Cardiac muscle cell (in vitro differentiated cells and primary cell): ENCODE results near the gene EVI2B. TPM values are rescaled to one million over a fixed set of nuclear protein-coding genes. Genes with fewer than 3 reads are reported as not detected.

Experiments used
- DNase-seq, 2 donors: peaks; one replicate each; pipeline versions ENCODE4 v3.0.0 to v3.0.0-alpha.2; 2010 to 2017; ENCODE audit warnings: low read depth in 1 of 2, low spot score in 1 of 2
- H3K27ac ChIP-seq: fragments of 200-600 bp; sonication (generic); 2 replicates; pipeline ENCODE4 v1.5.1; 2016
- H3K27me3 ChIP-seq: fragments of 200-600 bp; sonication (generic); 2 replicates; pipeline ENCODE4 v1.6.0; 2016; ENCODE audit warnings: control low read depth
- H3K36me3 ChIP-seq: fragments of 200-600 bp; sonication (generic); 2 replicates; pipeline ENCODE4 v1.5.1; 2016; ENCODE audit warnings: control low read depth
- H3K4me1 ChIP-seq: fragments of 200-600 bp; sonication (generic); 2 replicates; pipeline ENCODE4 v1.8.1; 2017; ENCODE audit warnings: low read depth, mild to moderate bottlenecking, mixed run types
- H3K4me3 ChIP-seq: fragments of 200-600 bp; sonication (generic); 2 replicates; pipeline ENCODE4 v1.5.1; 2016; ENCODE audit warnings: mild to moderate bottlenecking
- H3K9me3 ChIP-seq: fragments of 200-600 bp; sonication (generic); 2 replicates; pipeline ENCODE4 v1.5.1; 2017; ENCODE audit warnings: low read depth, mild to moderate bottlenecking, control low read depth
- CTCF ChIP-seq: IDR thresholded peaks from 2 replicates; pipeline ENCODE4 v1.5.1; 2012; ENCODE audit warnings: low read depth, mild to moderate bottlenecking, low read length
- polyA plus RNA-seq: library from polyadenylated mRNA; unstranded; fragments of >200 nt; fragmentation: Nextera tagmentation; extraction: Ambion mirVana; gene quantifications from 2 replicates; pipeline ENCODE4 v1.2.1, GENCODE V29; 2016
- total RNA-seq: library from RNA; depleted of rRNA; stranded (reverse); fragments of >200 nt; gene quantifications from 2 replicates; pipeline ENCODE4 v1.2.3, GENCODE V29; 2016

EVI2B gene
- total and polyA plus RNA-seq, 2 experiments from 2014 or later: 0.42 TPM; not detected in 1

GRCh38 chr17:31256936-31257335, 56.9 kb downstream of the EVI2B start:
- H3K36me3 ChIP-seq: peaks cover 22% of the 10 kb centered on the region

GRCh38 chr17:31254654-31255053, 59.2 kb downstream of the EVI2B start:
- H3K36me3 ChIP-seq: peaks cover 9% of the 10 kb centered on the region
- no peaks in the 10 kb centered on the region for H3K27me3 ChIP-seq
- no peak overlapping the region for H3K4me3 ChIP-seq
- H3K4me1 ChIP-seq: no peaks in the 10 kb centered on the region
- TF ChIP-seq CTCF: no peak
- H3K27ac ChIP-seq: no peak overlapping the region
- DNase-seq: no peak
- H3K9me3 ChIP-seq: no peaks in the 10 kb centered on the region

More at GRCh38 chr17:31256936-31257335, 56.9 kb downstream of the EVI2B start:
- Histone ChIP-seq H3K9me3 (no peaks in the 10 kb centered on the region), H3K4me3 (no peak overlapping the region), H3K27ac (no peak overlapping the region), H3K4me1 (no peaks in the 10 kb centered on the region), H3K27me3 (no peaks in the 10 kb centered on the region)
- no peak for DNase-seq
- no peak for TF ChIP-seq CTCF

Other genes with a start within 250 kb of the EVI2B start
- gene NF1, start 219.1 kb downstream of the EVI2B start, total RNA-seq: 17.5 and 32.9 TPM in 2 replicates
- 17.7 and 20.2 TPM in 2 replicates for gene NF1, start 219.1 kb downstream of the EVI2B start, polyA plus RNA-seq
- not detected in 2 replicates for gene OMG, start 16.8 kb downstream of the EVI2B start, total RNA-seq
- 0.94 and 0.99 TPM in 2 replicates for gene OMG, start 16.8 kb downstream of the EVI2B start, polyA plus RNA-seq
- not detected in 2 replicates for gene EVI2A, start 7.6 kb upstream of the EVI2B start, total RNA-seq
- gene EVI2A, start 7.6 kb upstream of the EVI2B start, polyA plus RNA-seq: 0.25 and 0.99 TPM in 2 replicates
- gene RAB11FIP4, start 77.6 kb upstream of the EVI2B start, total RNA-seq: 23.1 and 23.4 TPM in 2 replicates
- gene RAB11FIP4, start 77.6 kb upstream of the EVI2B start, polyA plus RNA-seq: 8.2 and 8.8 TPM in 2 replicates